ENCODE data around the gene ARSA. TPM values are rescaled to one million over a fixed set of nuclear protein-coding genes. Genes with fewer than 3 reads are reported as not detected.

Gene ARSA
- polyA plus RNA-seq, 1 of the 3 experiments (the other 2 are of a cell fraction): 34.2 TPM

DNA sequence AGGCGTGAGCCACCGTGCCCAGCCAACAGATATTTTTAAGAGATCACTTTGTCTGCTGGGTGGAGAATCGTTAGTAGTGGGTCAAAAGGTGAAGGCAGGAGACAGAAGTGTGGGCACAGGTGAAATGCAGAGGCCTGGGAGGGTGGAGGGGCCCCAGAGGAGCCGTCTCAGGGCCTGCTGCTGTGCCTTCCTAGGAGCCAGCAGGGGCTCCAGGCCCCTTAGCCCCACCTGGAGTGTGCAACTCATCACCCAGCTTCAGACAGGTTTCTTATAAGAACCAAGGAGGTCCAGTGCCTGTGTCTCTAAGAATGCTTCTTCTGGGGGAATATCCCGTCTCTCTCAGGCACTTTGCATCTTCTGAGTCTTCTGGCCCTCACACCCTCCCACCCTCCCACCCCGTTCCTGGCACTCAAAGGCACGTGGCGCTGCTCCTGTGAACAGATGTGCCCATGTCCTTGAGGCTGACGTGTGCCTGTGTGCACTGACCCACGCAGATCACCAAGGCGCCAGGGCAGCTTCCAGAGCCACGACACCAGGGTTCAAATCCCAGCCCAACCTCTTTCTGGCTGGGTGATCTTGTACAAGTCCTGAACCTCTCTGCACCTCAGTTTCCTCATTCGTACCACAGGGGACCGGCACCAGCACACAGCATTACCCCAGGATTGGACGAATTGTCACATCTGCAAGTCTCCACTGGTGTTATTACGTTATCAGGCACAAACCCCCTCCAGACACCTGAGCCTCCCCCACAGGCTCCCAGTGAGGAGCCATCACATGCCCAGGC is 3.4 kb downstream of the ARSA start:
- Histone ChIP-seq H2AFZ (ENCODE audit: low read depth) (no peak overlapping the region), H4K20me1 (ENCODE audit: insufficient read depth) (no peaks in the 10 kb centered on the region), H3K4me3 (ENCODE audit: low read depth in 2 of 2, low read length in 1 of 2) (no peak overlapping the region), H3F3A (replicated peaks; ENCODE audit: insufficient read depth) (peaks cover 2% of the 10 kb centered on the region), H3K79me2 (ENCODE audit: insufficient read depth) (peaks cover 7% of the 10 kb centered on the region; the same call in 1 of the 2 replicates), H3K27me3 (ENCODE audit: insufficient read depth) (no peaks in the 10 kb centered on the region), H3K4me2 (no peak overlapping the region), H3K36me3 (replicated peaks in 1 of 2; ENCODE audit: control insufficient read depth in 1 of 2, insufficient read depth in 2 of 2, low read length in 1 of 2) (peaks cover 0 to 6% of the 10 kb centered on the region in 2 experiments), H3K9me3 (no peaks in the 10 kb centered on the region), H3K9ac (no peak overlapping the region), H3K9me2 (no peaks in the 10 kb centered on the region), H3K27ac (ENCODE audit: low read depth in 2 of 2, low read length in 1 of 2) (no peak overlapping the region), H3K4me1 (ENCODE audit: control insufficient read depth in 1 of 2, insufficient read depth in 2 of 2, low read depth in 1 of 2, low read length in 1 of 2) (peaks cover 0 to 32% of the 10 kb centered on the region in 2 experiments; a peak in 2 of 4 replicates)
- ChIA-PET POLR2A (no interaction called here), CTCF (no interaction called here)
- DNase-seq: no peak
- 90% methylated on average over 15 of the region's 16 CpGs for WGBS (ENCODE audit: low lambda C conversion rate)
- TF ChIP-seq RCOR1 (IDR thresholded peaks at IDR 0.05; ENCODE audit: low read length) (no peak), GATA2 (CRISPR knock-in tag; IDR thresholded peaks at IDR 0.05) (no peak), GABPA (IDR thresholded peaks at IDR 0.05; ENCODE audit: low read depth) (no peak), TEAD4 (IDR thresholded peaks at IDR 0.05; ENCODE audit: borderline replicate concordance, insufficient read depth) (no peak), FOSL2 (IDR thresholded peaks at IDR 0.05; ENCODE audit: borderline replicate concordance, low read depth) (no peak), TCF12 (IDR thresholded peaks at IDR 0.05) (no peak), CHD2 (IDR thresholded peaks at IDR 0.05; ENCODE audit: low read length, partially characterized antibody) (no peak), ELF1 (IDR thresholded peaks at IDR 0.05) (no peak), FOXJ3 (CRISPR knock-in tag; IDR thresholded peaks at IDR 0.05) (no peak)
- TF ChIP-seq, protein P1, sequence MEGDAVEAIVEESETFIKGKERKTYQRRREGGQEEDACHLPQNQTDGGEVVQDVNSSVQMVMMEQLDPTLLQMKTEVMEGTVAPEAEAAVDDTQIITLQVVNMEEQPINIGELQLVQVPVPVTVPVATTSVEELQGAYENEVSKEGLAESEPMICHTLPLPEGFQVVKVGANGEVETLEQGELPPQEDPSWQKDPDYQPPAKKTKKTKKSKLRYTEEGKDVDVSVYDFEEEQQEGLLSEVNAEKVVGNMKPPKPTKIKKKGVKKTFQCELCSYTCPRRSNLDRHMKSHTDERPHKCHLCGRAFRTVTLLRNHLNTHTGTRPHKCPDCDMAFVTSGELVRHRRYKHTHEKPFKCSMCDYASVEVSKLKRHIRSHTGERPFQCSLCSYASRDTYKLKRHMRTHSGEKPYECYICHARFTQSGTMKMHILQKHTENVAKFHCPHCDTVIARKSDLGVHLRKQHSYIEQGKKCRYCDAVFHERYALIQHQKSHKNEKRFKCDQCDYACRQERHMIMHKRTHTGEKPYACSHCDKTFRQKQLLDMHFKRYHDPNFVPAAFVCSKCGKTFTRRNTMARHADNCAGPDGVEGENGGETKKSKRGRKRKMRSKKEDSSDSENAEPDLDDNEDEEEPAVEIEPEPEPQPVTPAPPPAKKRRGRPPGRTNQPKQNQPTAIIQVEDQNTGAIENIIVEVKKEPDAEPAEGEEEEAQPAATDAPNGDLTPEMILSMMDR (IDR thresholded peaks at IDR 0.05): no peak
- TF ChIP-seq, protein P2, sequence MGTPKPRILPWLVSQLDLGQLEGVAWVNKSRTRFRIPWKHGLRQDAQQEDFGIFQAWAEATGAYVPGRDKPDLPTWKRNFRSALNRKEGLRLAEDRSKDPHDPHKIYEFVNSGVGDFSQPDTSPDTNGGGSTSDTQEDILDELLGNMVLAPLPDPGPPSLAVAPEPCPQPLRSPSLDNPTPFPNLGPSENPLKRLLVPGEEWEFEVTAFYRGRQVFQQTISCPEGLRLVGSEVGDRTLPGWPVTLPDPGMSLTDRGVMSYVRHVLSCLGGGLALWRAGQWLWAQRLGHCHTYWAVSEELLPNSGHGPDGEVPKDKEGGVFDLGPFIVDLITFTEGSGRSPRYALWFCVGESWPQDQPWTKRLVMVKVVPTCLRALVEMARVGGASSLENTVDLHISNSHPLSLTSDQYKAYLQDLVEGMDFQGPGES (IDR thresholded peaks at IDR 0.05; ENCODE audit: low read depth, low read length): no peak
- TF ChIP-seq, protein P3, sequence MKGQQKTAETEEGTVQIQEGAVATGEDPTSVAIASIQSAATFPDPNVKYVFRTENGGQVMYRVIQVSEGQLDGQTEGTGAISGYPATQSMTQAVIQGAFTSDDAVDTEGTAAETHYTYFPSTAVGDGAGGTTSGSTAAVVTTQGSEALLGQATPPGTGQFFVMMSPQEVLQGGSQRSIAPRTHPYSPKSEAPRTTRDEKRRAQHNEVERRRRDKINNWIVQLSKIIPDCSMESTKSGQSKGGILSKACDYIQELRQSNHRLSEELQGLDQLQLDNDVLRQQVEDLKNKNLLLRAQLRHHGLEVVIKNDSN (IDR thresholded peaks at IDR 0.05; ENCODE audit: borderline replicate concordance, low read depth): no peak
- TF ChIP-seq, protein P4, sequence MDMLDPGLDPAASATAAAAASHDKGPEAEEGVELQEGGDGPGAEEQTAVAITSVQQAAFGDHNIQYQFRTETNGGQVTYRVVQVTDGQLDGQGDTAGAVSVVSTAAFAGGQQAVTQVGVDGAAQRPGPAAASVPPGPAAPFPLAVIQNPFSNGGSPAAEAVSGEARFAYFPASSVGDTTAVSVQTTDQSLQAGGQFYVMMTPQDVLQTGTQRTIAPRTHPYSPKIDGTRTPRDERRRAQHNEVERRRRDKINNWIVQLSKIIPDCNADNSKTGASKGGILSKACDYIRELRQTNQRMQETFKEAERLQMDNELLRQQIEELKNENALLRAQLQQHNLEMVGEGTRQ (IDR thresholded peaks at IDR 0.05; ENCODE audit: borderline replicate concordance, low read depth, low read length): no peak
